Spleen (tissue), 7 donors: Measurements from ENCODE around the gene TAF15.

Experiments
- POLR2A ChIP-seq, 3 donors: fragments of 450-650 bp; IDR thresholded peaks; one replicate each; pipeline ENCODE4 v1.5.1; 2017; ENCODE audit warnings: antibody characterized with exemption in 3 of 3, mild to moderate bottlenecking in 1 of 3
- POLR2AphosphoS5 ChIP-seq, 3 donors: sonication (generic); formaldehyde crosslinking; IDR thresholded peaks; one replicate each; pipeline ENCODE4 v1.5.1; 2017; ENCODE audit warnings: antibody characterized with exemption in 3 of 3
- TF ChIP-seq, protein P1 (sequence below), 11 experiments: fragments of 200-600 bp in 7 of 11; fragments of 450-650 bp in 4 of 11; sonication (generic) in 4 of 11; IDR thresholded peaks in 8 of 11; conservative IDR thresholded peaks in 3 of 11; 1 replicate in 7 of 11; 2 replicates in 4 of 11; pipeline versions ENCODE4 v1.4.0 to v1.8.0; 2016 to 2021; ENCODE audit warnings: antibody characterized with exemption in 11 of 11, inconsistent platforms in 4 of 11, mild to moderate bottlenecking in 1 of 11
- donor health status: DM: no; HTN: no; CAD: no; lungs with moderate emphysema.
- donor health status: DM: no; HTN: no; CAD: no.
- donor health status: DM: no; HTN: no; CAD: no.

GRCh38 chr17:35889818-35890773, 80.8 kb downstream of the TAF15 start:
- TF ChIP-seq, protein P1, sequence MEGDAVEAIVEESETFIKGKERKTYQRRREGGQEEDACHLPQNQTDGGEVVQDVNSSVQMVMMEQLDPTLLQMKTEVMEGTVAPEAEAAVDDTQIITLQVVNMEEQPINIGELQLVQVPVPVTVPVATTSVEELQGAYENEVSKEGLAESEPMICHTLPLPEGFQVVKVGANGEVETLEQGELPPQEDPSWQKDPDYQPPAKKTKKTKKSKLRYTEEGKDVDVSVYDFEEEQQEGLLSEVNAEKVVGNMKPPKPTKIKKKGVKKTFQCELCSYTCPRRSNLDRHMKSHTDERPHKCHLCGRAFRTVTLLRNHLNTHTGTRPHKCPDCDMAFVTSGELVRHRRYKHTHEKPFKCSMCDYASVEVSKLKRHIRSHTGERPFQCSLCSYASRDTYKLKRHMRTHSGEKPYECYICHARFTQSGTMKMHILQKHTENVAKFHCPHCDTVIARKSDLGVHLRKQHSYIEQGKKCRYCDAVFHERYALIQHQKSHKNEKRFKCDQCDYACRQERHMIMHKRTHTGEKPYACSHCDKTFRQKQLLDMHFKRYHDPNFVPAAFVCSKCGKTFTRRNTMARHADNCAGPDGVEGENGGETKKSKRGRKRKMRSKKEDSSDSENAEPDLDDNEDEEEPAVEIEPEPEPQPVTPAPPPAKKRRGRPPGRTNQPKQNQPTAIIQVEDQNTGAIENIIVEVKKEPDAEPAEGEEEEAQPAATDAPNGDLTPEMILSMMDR (IDR thresholded peaks at IDR 0.05 in 8 of 11, conservative IDR thresholded peaks at IDR 0.05 in 3 of 11): no peak
- TF ChIP-seq POLR2AphosphoS5 (IDR thresholded peaks at IDR 0.05) (no peak), POLR2A (IDR thresholded peaks at IDR 0.05) (no peak)
